ENCODE results near the gene KRTAP12-3.

KRTAP12-3 gene

DNA sequence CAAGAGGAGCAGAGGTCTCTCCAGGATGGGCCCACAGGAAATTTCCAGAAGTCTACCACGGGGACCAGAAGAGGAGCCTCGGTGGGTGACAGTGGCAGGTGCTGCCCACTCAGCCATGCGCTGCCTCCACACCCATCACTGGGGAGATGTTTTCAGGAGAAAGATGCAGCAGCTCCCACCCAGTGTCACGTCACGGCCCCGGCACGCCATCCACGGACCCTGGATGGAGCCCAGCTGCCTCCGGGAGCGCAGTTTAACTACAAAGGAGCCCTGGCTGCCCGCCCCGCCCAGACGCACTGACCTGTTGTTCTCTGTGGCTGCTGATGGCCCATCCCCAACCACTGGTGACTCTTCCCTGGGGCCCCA is 46.9 kb downstream of the KRTAP12-3 start:
- TF ChIP-seq, protein P1, sequence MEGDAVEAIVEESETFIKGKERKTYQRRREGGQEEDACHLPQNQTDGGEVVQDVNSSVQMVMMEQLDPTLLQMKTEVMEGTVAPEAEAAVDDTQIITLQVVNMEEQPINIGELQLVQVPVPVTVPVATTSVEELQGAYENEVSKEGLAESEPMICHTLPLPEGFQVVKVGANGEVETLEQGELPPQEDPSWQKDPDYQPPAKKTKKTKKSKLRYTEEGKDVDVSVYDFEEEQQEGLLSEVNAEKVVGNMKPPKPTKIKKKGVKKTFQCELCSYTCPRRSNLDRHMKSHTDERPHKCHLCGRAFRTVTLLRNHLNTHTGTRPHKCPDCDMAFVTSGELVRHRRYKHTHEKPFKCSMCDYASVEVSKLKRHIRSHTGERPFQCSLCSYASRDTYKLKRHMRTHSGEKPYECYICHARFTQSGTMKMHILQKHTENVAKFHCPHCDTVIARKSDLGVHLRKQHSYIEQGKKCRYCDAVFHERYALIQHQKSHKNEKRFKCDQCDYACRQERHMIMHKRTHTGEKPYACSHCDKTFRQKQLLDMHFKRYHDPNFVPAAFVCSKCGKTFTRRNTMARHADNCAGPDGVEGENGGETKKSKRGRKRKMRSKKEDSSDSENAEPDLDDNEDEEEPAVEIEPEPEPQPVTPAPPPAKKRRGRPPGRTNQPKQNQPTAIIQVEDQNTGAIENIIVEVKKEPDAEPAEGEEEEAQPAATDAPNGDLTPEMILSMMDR (conservative IDR thresholded peaks at IDR 0.05): no peak
- H3K27ac ChIP-seq: no peak overlapping the region

DNA sequence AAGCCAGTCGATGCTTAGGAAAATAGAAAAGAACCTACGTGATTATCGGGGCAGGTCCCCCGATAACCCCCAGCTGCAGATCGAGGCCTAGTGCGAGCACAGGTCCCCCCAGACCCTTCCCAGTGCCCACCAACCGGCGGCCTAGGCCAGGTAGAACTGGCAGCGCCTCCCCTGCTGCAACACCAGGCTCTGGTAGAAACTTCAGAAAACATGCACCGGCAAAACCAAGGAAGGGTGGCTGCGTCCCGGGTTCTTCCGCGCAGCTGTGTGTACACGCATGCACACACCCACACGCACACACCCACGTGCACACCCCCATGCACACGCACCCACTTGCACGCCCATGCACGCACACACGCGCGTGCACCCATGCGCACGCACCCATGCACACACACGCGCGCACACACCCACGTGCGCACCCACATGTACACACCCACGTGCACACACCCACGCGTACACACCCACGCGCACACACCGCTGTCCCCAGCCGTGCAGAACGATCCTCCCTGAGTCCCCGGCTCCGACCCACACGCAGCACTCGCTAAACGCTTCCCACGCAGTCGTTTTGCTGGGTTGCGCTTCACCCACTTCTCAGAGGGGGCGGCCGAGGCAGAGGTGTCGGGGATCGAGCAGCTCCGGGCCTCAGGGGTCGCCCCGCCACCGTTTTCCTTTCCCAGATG is 48.4 kb downstream of the KRTAP12-3 start:
- H3K27ac ChIP-seq: no peak overlapping the region
- TF ChIP-seq, protein P1 (conservative IDR thresholded peaks at IDR 0.05): no peak

- TF ChIP-seq, protein P1 (conservative IDR thresholded peaks at IDR 0.05): no peak
- H3K27ac ChIP-seq: no peak overlapping the region
Measured at GRCh38 chr21:44706706-44707581, 49.2 kb downstream of the KRTAP12-3 start.
